GM19351 (cell line): ENCODE measurements around the gene LCN12.
"Not testable (repeated sequence)": the region's sequence is repeated elsewhere in the genome, so short reads cannot be mapped to it uniquely, and the experiment has no call there.

Experiments
- ATAC-seq: cut with Tn5 transposase; IDR thresholded peaks from one replicate; pipeline ENCODE4 v1.9.1; 2021; ENCODE audit warnings: mild to moderate bottlenecking, moderate library complexity; ENCODE audit not compliant: unreplicated experiment

Gene LCN12

GRCh38 chr9:136985027-136985602 is 33.0 kb downstream of the LCN12 start:
- ATAC-seq: no peak

DNA sequence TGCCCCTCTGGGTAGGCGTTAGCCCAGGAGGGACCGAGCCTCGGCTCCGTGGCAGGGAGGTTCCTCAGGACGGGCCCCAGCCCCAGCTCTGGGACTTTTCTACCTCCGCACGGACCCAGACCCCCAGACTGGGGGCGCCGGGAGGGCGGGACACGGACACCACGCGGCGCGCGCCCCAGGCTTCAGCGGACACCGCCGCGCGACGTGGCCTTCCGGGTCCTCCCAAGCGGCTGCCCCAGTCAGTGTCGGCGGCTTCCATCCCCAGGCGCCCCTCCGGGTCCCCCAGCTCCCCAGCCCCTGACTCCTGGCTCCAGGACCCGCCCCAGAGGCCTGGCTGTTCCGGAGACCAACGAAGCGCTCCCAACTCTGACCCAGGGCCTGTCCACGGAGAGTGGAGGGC is 33.8 kb downstream of the LCN12 start:
- no peak for ATAC-seq

DNA sequence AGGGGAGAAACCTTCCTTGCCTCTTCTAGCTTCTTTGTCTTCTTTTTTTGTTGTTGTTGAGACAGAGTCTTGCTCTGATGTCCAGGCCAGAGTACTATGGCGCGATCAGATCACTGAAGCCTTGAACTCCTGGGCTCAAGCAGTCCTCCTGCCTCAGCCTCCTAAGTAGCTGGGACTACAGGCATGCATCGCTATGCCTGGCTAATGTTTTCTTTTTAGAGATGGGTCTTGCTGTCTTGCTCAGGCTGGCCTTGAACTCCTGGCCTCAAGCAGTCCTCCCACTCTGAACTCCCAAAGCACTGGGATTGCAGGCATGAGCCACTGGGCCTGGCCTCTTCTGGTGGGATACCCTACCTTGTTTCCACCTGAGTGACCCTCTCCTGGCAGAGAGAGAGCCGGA is 36.8 kb downstream of the LCN12 start:
- ATAC-seq: no peak

- ATAC-seq: no peak
These were observed 38.3 kb downstream of the LCN12 start for GRCh38 chr9:136990242-136990911.

DNA sequence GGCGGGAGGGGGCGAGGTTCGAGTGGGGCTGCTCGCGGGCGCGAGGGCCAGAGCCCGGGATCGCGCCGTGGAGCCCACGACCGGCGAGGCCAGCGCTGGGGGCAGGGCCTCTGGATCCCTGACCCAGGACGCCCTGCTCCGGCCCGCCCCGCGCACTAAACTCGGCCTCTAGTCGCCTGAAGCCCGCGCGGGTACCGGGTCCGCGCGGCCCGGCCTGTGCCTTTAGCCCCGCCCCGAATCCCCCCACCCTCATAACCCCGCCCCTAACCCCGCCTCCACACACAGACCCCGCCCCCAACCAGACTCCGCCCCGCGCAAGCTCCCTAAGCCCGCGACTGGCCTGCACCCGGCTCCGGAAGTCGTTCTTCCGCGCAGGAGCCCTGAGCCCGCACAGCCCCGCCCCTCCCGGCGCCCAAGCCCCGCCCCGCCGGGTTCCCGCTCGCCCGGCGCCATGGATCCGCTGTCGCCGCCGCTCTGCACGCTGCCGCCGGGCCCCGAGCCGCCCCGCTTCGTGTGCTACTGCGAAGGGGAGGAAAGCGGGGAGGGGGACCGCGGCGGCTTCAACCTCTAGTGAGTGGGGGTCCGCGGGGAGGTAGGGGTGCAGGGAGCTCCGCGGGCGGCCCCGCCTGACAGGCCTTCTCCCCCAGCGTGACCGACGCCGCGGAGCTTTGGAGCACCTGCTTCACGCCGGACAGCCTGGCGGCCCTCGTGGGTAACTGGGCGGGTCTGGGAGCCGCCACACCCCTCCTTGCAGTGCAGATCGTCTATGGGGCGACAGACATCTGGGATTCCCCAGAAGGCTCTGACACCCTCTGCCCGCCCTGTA is 40.1 kb downstream of the LCN12 start, which contains the start of gene PAXX:
TSS of gene PAXX (plus strand) at position 430 of the 826 bp plus-strand sequence. CDS start at position 452, 22 bp downstream.
- peak; percentile 85 for ATAC-seq

- ATAC-seq: no peak
These were observed 40.8 kb downstream of the LCN12 start for GRCh38 chr9:136992819-136993369.

GRCh38 chr9:136994180-136994887 is 42.3 kb downstream of the LCN12 start:
- no peak for ATAC-seq

GRCh38 chr9:136994888-136995230 is 42.8 kb downstream of the LCN12 start:
- ATAC-seq: no peak

GRCh38 chr9:136995362-136995761 is 43.3 kb downstream of the LCN12 start:
- no peak for ATAC-seq

GRCh38 chr9:136995772-136996311 is 43.8 kb downstream of the LCN12 start:
- ATAC-seq: no peak

DNA sequence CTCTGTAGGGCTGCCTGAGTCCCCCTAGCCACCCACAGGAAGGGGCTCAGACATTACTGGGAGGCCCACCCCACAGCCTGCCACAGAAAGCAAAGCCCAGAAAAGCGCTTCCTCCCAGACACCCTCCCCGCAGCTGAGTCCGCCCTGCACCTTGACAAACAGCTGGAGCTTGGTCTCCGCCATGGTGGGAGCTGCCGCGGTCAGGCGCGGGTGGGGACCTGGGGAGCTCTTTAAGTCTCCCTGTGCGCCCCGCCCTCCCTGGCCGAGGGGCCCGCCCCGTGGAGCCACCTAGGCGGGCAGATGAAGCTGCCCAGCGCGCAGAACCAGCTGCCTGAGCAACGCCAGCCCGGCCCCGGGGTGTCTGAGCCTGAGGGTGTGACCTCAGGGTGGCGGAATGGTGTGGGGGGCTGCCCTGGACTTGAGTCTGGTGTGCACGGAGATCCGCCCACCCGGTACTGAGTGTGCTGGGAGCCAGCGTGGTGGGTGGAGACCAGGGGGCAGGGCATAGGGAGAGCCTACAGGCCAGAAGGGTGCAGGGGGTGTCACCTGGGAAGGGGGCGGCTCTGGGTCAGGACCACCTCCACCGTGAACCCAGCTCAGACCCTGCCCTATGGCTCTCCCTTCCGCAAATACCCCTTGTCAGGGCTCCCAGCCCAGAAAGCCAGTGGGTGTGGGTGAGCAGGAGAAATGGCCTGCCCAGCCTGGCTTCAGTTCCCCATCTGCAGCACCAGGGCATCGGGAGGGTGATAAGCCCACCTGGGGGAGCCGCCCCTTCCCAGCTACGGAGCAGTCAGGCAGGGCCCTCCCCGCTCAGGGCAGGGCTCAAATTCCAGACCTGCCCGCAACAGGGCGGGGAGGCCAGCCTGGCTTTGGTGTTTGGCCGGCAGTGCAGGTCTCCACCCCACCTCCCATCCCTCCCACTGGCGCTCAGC is 44.6 kb downstream of the LCN12 start, which contains the start of gene CLIC3:
TSS of gene CLIC3 (minus strand) at position 208 of the 932 bp plus-strand sequence. CDS start at position 183, 25 bp downstream.
- no peak for ATAC-seq

DNA sequence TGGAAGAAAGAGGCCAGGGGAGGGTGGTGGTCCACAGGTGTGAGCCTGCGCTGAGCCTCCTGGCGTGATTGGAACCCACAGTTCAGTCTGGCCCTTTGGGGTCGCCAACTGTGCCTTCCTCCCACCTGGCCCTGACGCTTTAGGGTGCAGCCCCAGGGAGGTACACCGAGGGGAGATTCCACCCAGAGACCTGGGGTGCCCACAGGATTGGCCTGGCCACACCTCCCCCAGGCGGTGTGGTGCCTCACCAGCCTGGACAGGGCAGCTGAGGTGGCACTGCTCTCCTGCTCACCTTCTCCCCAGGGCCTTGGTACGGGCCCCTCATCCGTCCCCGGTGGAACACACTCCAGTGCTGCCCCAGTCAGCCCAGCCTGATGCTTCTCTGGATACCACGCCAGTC is 45.3 kb downstream of the LCN12 start:
- ATAC-seq: no peak

- no peak for ATAC-seq
These were observed 45.8 kb downstream of the LCN12 start for GRCh38 chr9:136997830-136998234.

DNA sequence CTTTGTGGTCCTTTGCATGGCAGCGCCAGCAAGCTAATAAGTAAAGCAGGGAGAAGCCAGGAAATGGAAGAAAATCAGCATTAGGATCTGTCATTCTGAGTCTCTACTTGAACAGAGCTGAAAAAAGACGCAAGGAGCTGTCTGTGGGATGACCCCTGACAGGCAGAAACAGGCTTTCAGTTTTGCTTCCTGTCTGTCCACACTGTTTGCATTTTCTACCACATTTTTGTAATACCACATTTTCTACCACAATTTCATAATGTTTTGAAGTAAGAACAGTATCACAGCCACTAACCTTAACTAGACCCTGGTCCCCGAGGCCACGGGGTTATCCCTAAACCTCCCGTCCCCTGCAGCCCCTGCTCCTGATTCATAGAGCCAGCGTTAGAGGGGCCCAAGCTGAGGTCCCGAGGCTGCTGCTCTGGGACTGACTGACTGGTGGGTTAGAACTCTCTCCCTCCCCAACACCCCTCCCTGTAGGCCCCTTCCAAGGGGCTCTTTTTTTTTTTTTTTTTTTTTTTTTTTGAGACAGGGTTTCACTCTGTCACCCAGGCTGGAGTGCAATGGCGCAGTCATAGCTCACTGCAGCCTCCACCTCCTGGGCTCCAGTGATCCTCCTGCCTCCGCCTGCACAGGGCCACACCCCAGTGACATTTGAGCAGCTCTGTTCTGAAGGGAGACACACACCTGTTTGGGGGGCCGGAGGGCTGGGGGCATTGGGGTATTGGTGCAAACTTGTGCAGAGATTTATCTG is 48.3 kb downstream of the LCN12 start:
- peak; percentile 71 for ATAC-seq

GRCh38 chr9:137001857-137002645 is 50.0 kb downstream of the LCN12 start:
- ATAC-seq: no peak

- no peak for ATAC-seq
These were observed 50.6 kb downstream of the LCN12 start for GRCh38 chr9:137002646-137003041.

- not testable (repeated sequence) for ATAC-seq
These were observed 52.2 kb downstream of the LCN12 start for GRCh38 chr9:137004285-137004684.
